ENCODE data around the gene SEL1L.

Gene SEL1L

DNA sequence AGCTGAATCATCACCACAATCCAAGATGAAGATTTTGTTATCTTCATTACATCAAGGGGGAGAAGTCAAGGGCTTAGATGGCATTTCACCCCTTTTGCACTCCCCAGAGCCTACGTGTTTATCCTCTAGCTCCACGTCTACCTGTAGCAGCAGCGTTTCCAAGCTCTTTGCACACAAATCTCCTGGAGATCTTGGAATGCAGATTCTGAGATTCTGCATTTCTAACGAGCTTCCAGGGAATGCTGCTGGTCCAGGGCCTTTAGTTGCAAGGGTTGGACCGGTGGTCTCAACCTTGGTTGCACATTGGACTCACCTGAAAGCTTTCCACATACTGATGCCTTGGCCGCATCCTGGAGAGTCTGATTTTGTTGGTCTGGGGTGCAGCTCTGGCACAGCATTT, 84.1 kb downstream of the SEL1L start:
- H3K27ac ChIP-seq (ENCODE audit: extremely low read depth, low read depth, low read length), result no peak overlapping the region
- no peaks in the 10 kb centered on the region for H3K36me3 ChIP-seq (ENCODE audit: control insufficient read depth in 2 of 2, insufficient read depth in 1 of 2, low read length in 2 of 2)
- ChIA-PET POLR2A (interaction anchor here (0.9 to 1.4 kb wide), 2 partner anchors 13 to 230 kb away, joined by 3 to 7 read pairs; no protein-coding TSS in a partner anchor), CTCF (interaction anchor here (0.6 to 9.3 kb wide), 6 partner anchors 13 to 489 kb away, joined by 3 to 169 read pairs (median 3); no protein-coding TSS in a partner anchor)
- no peaks in the 10 kb centered on the region for H3K9me3 ChIP-seq (ENCODE audit: control insufficient read depth, insufficient read depth, low read depth, low read length)
- TF ChIP-seq ZIC2 (tag by site-specific recombination; IDR thresholded peaks at IDR 0.05), result no peak
- TF ChIP-seq, protein P1, sequence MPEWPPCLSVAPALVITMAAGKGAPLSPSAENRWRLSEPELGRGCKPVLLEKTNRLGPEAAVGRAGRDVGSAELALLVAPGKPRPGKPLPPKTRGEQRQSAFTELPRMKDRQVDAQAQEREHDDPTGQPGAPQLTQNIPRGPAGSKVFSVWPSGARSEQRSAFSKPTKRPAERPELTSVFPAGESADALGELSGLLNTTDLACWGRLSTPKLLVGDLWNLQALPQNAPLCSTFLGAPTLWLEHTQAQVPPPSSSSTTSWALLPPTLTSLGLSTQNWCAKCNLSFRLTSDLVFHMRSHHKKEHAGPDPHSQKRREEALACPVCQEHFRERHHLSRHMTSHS (tag by site-specific recombination; IDR thresholded peaks at IDR 0.05), result no peak
- H3K4me1 ChIP-seq (ENCODE audit: control insufficient read depth, insufficient read depth, low read length), result peaks cover 3% of the 10 kb centered on the region; the same call in 1 of the 2 replicates
- no peak overlapping the region for H3K4me3 ChIP-seq (ENCODE audit: low read depth, low read length)

GRCh38 chr14:81449114-81449513, 84.5 kb downstream of the SEL1L start:
- Histone ChIP-seq H3K9me3 (ENCODE audit: control insufficient read depth, insufficient read depth, low read depth, low read length) (no peaks in the 10 kb centered on the region), H3K4me1 (ENCODE audit: control insufficient read depth, insufficient read depth, low read length) (peaks cover 3% of the 10 kb centered on the region; the same call in 1 of the 2 replicates), H3K27ac (ENCODE audit: extremely low read depth, low read depth, low read length) (no peak overlapping the region), H3K36me3 (ENCODE audit: control insufficient read depth in 2 of 2, insufficient read depth in 1 of 2, low read length in 2 of 2) (no peaks in the 10 kb centered on the region), H3K4me3 (ENCODE audit: low read depth, low read length) (no peak overlapping the region)
- ChIA-PET CTCF (interaction anchor here (0.6 to 9.3 kb wide), 5 partner anchors 12 to 488 kb away, joined by 3 to 169 read pairs (median 3); no protein-coding TSS in a partner anchor), POLR2A (no interaction called here)
- TF ChIP-seq PRDM10 (tag by site-specific recombination; IDR thresholded peaks at IDR 0.05) (no peak), ZBTB17 (tag by site-specific recombination; IDR thresholded peaks at IDR 0.05) (peak; percentile 62)

DNA sequence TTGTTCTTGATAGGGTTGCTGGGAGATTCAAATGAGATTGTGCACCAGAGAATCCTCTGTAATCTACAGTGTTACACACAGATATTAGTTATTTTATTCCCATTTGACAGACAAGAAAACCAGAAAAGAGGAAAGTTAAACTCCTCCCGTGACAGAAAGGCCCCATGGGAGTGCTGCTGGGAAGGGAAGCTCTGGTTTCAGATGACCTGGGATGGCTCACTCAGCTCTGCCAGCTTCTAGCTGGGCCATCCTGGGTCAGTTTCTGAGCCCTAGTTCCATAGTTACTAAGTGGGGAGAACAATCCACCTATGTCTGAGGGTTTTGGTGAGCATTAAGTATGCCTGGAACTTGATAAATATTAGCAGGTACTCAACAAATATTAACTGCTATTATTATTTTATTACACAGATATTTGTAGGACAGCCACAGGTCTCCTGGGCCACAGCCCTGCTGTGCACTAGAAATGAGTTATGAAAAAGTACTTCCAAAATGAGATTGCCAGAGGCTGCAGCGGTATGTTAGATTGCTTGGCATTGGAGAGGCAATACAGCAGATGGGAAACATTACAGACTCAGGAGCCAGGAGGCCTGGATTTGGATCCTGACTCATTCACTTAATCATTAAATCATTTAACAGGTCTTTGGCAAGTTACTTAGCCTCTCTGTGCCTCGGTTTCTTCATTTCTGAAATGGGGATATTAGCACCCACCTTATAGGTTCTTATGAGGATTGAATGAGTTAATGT, 86.5 kb downstream of the SEL1L start:
- CTCF ChIA-PET, result interaction anchor here (0.6 to 1.0 kb wide), 2 partner anchors 178 to 216 kb away, joined by 4 read pairs; no protein-coding TSS in a partner anchor
- POLR2A ChIA-PET, result no interaction called here
- no peak overlapping the region for H3K27ac ChIP-seq (ENCODE audit: extremely low read depth, low read depth, low read length)

More for the DNA sequence above, 86.5 kb downstream of the SEL1L start:
- Histone ChIP-seq H3K36me3 (ENCODE audit: control insufficient read depth in 2 of 2, insufficient read depth in 1 of 2, low read length in 2 of 2) (no peaks in the 10 kb centered on the region), H3K9me3 (ENCODE audit: control insufficient read depth, insufficient read depth, low read depth, low read length) (no peaks in the 10 kb centered on the region), H3K4me1 (ENCODE audit: control insufficient read depth, insufficient read depth, low read length) (peaks cover 3% of the 10 kb centered on the region; the same call in 1 of the 2 replicates), H3K4me3 (ENCODE audit: low read depth, low read length) (no peak overlapping the region)
- TF ChIP-seq ZNF621 (tag by site-specific recombination; IDR thresholded peaks at IDR 0.05), result no peak
- TF ChIP-seq, protein P2, sequence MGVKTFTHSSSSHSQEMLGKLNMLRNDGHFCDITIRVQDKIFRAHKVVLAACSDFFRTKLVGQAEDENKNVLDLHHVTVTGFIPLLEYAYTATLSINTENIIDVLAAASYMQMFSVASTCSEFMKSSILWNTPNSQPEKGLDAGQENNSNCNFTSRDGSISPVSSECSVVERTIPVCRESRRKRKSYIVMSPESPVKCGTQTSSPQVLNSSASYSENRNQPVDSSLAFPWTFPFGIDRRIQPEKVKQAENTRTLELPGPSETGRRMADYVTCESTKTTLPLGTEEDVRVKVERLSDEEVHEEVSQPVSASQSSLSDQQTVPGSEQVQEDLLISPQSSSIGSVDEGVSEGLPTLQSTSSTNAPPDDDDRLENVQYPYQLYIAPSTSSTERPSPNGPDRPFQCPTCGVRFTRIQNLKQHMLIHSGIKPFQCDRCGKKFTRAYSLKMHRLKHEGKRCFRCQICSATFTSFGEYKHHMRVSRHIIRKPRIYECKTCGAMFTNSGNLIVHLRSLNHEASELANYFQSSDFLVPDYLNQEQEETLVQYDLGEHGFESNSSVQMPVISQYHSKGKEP (tag by site-specific recombination; IDR thresholded peaks at IDR 0.05), result no peak
- no peak for TF ChIP-seq ZFP69B (tag by site-specific recombination; IDR thresholded peaks at IDR 0.05)
- TF ChIP-seq, protein P3, sequence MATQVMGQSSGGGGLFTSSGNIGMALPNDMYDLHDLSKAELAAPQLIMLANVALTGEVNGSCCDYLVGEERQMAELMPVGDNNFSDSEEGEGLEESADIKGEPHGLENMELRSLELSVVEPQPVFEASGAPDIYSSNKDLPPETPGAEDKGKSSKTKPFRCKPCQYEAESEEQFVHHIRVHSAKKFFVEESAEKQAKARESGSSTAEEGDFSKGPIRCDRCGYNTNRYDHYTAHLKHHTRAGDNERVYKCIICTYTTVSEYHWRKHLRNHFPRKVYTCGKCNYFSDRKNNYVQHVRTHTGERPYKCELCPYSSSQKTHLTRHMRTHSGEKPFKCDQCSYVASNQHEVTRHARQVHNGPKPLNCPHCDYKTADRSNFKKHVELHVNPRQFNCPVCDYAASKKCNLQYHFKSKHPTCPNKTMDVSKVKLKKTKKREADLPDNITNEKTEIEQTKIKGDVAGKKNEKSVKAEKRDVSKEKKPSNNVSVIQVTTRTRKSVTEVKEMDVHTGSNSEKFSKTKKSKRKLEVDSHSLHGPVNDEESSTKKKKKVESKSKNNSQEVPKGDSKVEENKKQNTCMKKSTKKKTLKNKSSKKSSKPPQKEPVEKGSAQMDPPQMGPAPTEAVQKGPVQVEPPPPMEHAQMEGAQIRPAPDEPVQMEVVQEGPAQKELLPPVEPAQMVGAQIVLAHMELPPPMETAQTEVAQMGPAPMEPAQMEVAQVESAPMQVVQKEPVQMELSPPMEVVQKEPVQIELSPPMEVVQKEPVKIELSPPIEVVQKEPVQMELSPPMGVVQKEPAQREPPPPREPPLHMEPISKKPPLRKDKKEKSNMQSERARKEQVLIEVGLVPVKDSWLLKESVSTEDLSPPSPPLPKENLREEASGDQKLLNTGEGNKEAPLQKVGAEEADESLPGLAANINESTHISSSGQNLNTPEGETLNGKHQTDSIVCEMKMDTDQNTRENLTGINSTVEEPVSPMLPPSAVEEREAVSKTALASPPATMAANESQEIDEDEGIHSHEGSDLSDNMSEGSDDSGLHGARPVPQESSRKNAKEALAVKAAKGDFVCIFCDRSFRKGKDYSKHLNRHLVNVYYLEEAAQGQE (tag by site-specific recombination; IDR thresholded peaks at IDR 0.05), result no peak
- no peak for TF ChIP-seq ZNF223 (tag by site-specific recombination; IDR thresholded peaks at IDR 0.05)
- no peak for TF ChIP-seq ZNF157 (tag by site-specific recombination; IDR thresholded peaks at IDR 0.05)
- TF ChIP-seq ZNF514 (tag by site-specific recombination; IDR thresholded peaks at IDR 0.05), result no peak

Measured in HEK293 (cell line).